Fibroblast of lung (primary cell): ENCODE data around the gene CLN6. TPM values are rescaled to one million over a fixed set of nuclear protein-coding genes. Genes with fewer than 3 reads are reported as not detected.

ENCODE experiments used
- DNase-seq, 2 donors: peaks; one replicate each; pipeline versions ENCODE4 v3.0.0 to v3.0.0-alpha.2; 2010; ENCODE audit warnings: low read depth in 2 of 2
- H2AFZ ChIP-seq: 2 replicates; pipeline ENCODE4 v1.5.1; 2012; ENCODE audit warnings: low read length, control low read depth, inconsistent platforms
- H3K27ac ChIP-seq: 2 replicates; pipeline ENCODE4 v1.5.1; 2011; ENCODE audit warnings: low read length, control low read depth; ENCODE audit not compliant: insufficient read depth
- H3K27me3 ChIP-seq: 2 replicates; pipeline ENCODE4 v1.5.1; 2011; ENCODE audit warnings: mild to moderate bottlenecking, low read length; ENCODE audit not compliant: control insufficient read depth, insufficient read depth
- H3K36me3 ChIP-seq: 2 replicates; pipeline ENCODE4 v1.5.1; 2011; ENCODE audit warnings: low read length; ENCODE audit not compliant: control insufficient read depth, insufficient read depth
- H3K4me1 ChIP-seq: 2 replicates; pipeline ENCODE4 v1.5.1; 2011; ENCODE audit warnings: low read length; ENCODE audit not compliant: control insufficient read depth, insufficient read depth; ENCODE audit errors: extremely low read depth
- H3K4me2 ChIP-seq: 2 replicates; pipeline ENCODE4 v1.5.1; 2011; ENCODE audit warnings: low read length, control low read depth; ENCODE audit not compliant: insufficient read depth; ENCODE audit errors: extremely low read depth
- H3K4me3 ChIP-seq, 4 experiments: fragments of 200-600 bp in 1 of 4; sonication (generic) in 1 of 4; replicated peaks in 1 of 4; 2 replicates each; pipeline ENCODE4 v1.5.1; 2011 to 2016; ENCODE audit warnings: low read length in 4 of 4, low read depth in 3 of 4, mild to moderate bottlenecking in 3 of 4, control low read depth in 2 of 4, inconsistent platforms in 1 of 4, mixed read lengths in 1 of 4; ENCODE audit not compliant: insufficient read depth in 1 of 4; ENCODE audit errors: control extremely low read depth in 1 of 4
- H3K79me2 ChIP-seq: 2 replicates; pipeline ENCODE4 v1.5.1; 2012; ENCODE audit warnings: mild to moderate bottlenecking, low read length, inconsistent platforms; ENCODE audit not compliant: control insufficient read depth, insufficient read depth
- H3K9ac ChIP-seq: 2 replicates; pipeline ENCODE4 v1.5.1; 2011; ENCODE audit warnings: mild to moderate bottlenecking, low read length, control low read depth; ENCODE audit not compliant: insufficient read depth
- H3K9me3 ChIP-seq: 2 replicates; pipeline ENCODE4 v1.5.1; 2012; ENCODE audit warnings: low read depth, low read length; ENCODE audit not compliant: control insufficient read depth, insufficient read depth
- H4K20me1 ChIP-seq: 2 replicates; pipeline ENCODE4 v1.5.1; 2011; ENCODE audit warnings: low read length; ENCODE audit not compliant: control insufficient read depth, insufficient read depth; ENCODE audit errors: extremely low read depth
- EZH2 ChIP-seq: IDR thresholded peaks from 2 replicates; pipeline ENCODE4 v1.5.1; 2012; ENCODE audit warnings: low read length, control low read depth, mild to moderate bottlenecking; ENCODE audit errors: missing control alignments
- polyA plus RNA-seq, 2 donors: library from polyadenylated mRNA; depleted of rRNA in 1 of 2; stranded (reverse) in 1 of 2; unstranded in 1 of 2; fragments of >200 nt; gene quantifications; 2 replicates each; pipeline ENCODE4 v1.2.1, GENCODE V29; 2011 to 2012; ENCODE audit warnings: missing spikeins in 1 of 2
- total RNA-seq: library from RNA; depleted of rRNA; stranded (reverse); fragments of >200 nt; gene quantifications from 2 replicates; pipeline ENCODE4 v1.2.1, GENCODE V29; 2014
- TF ChIP-seq, protein P1 (sequence below), 2 donors: IDR thresholded peaks in 1 of 2; conservative IDR thresholded peaks in 1 of 2; 1 replicate in 1 of 2; 2 replicates in 1 of 2; pipeline ENCODE4 v1.5.1; 2011 to 2012; ENCODE audit warnings: low read length in 2 of 2, control low read depth in 1 of 2, inconsistent platforms in 1 of 2, low read depth in 1 of 2, mild to moderate bottlenecking in 1 of 2

CLN6 gene
- total and polyA plus RNA-seq, 2 donors (not counting 1 experiment from before 2014, with no cell fraction given): 5.6 to 16.1 TPM

DNA sequence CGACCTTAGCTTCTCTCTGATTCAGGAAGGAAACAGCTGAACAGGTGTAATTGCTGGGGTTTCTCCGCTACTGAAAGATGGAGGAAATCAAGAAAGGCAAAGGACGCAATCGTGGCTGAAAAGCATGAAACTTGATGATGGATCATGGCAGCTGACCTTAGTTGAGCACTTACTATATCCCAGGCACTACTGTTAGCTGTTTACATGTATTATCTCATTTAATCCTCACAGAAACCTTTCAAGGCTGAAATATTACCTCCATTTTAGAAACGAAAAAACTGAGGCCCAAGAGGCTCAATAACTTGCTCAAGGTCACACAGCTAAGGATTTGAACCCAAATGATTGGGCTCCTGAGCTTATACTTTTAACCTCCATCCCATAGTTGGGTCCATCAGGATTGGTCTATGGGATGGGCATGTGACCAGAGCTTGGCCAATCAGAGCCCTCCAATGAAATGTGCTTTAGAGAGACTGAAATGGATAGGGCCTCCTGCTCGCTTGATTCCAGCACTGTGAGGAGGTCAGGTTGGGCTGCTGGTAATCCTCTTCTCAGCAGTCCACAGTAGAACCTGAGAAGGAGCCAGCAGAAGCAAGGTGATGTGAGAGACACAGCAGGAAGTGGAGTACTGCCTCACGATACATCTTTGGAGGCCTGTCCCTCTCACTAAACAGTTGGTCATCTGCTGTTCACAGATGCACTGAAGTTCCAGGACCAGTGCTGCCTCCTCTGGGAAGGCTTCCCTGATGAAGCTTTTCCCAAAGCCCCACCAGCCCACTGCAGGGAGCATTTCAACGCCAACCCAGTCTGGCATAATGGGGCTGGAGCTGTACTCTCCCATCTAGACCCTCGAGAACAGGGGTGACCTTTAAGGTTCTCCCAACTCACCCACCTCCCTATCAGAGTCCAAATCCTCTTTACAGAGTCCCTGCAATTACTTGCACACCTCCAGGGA, 10.4 kb downstream of the CLN6 start:
- no peaks in the 10 kb centered on the region for H3K9me3 ChIP-seq
- H4K20me1 ChIP-seq: peaks cover 1% of the 10 kb centered on the region
- H3K27ac ChIP-seq: no peak overlapping the region
- H3K36me3 ChIP-seq: peaks cover 1% of the 10 kb centered on the region
- no peak overlapping the region for H3K4me3 ChIP-seq
- peaks cover 15% of the 10 kb centered on the region for H3K79me2 ChIP-seq
- H3K4me1 ChIP-seq: no peaks in the 10 kb centered on the region
- DNase-seq: no peak
- no peaks in the 10 kb centered on the region for H3K27me3 ChIP-seq
- no peak overlapping the region for H3K9ac ChIP-seq
- TF ChIP-seq, protein P1, sequence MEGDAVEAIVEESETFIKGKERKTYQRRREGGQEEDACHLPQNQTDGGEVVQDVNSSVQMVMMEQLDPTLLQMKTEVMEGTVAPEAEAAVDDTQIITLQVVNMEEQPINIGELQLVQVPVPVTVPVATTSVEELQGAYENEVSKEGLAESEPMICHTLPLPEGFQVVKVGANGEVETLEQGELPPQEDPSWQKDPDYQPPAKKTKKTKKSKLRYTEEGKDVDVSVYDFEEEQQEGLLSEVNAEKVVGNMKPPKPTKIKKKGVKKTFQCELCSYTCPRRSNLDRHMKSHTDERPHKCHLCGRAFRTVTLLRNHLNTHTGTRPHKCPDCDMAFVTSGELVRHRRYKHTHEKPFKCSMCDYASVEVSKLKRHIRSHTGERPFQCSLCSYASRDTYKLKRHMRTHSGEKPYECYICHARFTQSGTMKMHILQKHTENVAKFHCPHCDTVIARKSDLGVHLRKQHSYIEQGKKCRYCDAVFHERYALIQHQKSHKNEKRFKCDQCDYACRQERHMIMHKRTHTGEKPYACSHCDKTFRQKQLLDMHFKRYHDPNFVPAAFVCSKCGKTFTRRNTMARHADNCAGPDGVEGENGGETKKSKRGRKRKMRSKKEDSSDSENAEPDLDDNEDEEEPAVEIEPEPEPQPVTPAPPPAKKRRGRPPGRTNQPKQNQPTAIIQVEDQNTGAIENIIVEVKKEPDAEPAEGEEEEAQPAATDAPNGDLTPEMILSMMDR (conservative IDR thresholded peaks at IDR 0.05 in 1 of 2, IDR thresholded peaks at IDR 0.05 in 1 of 2; ENCODE audit: low read depth in 1 of 2, low read length in 2 of 2): no peak
- TF ChIP-seq EZH2: no peak
- H2AFZ ChIP-seq: no peak overlapping the region
- no peak overlapping the region for H3K4me2 ChIP-seq

DNA sequence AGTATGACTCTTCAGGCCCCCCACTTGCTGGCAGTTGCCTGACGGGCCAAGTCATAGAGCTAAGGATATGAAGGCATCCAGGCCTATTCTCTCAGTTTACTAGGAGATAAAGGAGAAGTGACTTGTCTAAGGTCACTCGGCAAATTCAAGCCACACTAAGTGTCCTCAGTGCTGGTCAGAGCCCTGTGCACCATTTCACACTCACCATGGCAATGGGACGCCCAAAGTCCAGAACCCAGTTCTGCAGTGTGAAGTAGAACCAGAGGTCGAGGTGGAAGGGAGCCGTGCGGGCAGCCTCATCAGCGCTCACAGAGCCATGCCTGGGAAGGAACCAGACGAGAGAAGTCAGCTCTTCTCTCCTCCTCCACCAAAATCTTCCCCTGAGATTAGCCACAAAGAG, 11.2 kb downstream of the CLN6 start:
- peaks cover 2% of the 10 kb centered on the region for H3K36me3 ChIP-seq
- peaks cover 1% of the 10 kb centered on the region for H4K20me1 ChIP-seq
- no peak overlapping the region for H3K27ac ChIP-seq
- H3K4me1 ChIP-seq: no peaks in the 10 kb centered on the region
- H3K9me3 ChIP-seq: no peaks in the 10 kb centered on the region
- no peak for DNase-seq
- no peak overlapping the region for H3K9ac ChIP-seq
- no peak overlapping the region for H2AFZ ChIP-seq
- H3K79me2 ChIP-seq: peaks cover 11% of the 10 kb centered on the region
- no peaks in the 10 kb centered on the region for H3K27me3 ChIP-seq
- no peak overlapping the region for H3K4me2 ChIP-seq
- no peak overlapping the region for H3K4me3 ChIP-seq
- TF ChIP-seq EZH2: no peak
- TF ChIP-seq, protein P1 (conservative IDR thresholded peaks at IDR 0.05 in 1 of 2, IDR thresholded peaks at IDR 0.05 in 1 of 2; ENCODE audit: low read depth in 1 of 2, low read length in 2 of 2): no peak

DNA sequence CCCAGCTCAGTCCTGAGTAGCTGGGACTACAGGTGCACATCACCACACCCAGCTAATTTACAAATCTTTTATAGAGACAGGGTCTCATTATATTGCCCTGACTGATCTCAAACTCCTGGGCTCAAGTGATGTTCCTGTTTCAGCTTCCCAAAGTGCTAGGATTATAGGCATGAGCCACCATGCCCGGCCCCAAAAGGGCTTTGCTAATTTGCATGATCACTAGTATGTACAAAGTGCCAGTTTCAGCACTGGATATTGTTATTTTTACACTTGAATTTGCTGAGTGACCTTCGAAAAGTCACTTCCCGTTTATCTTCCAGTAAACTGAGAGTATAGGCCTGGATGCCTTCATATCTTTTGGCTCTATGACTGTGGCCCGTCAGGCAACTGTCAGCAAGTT, 12.2 kb downstream of the CLN6 start:
- Histone ChIP-seq H3K27me3 (no peaks in the 10 kb centered on the region), H2AFZ (no peak overlapping the region), H3K4me2 (no peak overlapping the region), H3K79me2 (peaks cover 7% of the 10 kb centered on the region), H3K4me1 (no peaks in the 10 kb centered on the region), H3K9ac (no peak overlapping the region), H3K9me3 (no peaks in the 10 kb centered on the region), H4K20me1 (peaks cover 1% of the 10 kb centered on the region), H3K4me3 (no peak overlapping the region), H3K36me3 (peaks cover 2% of the 10 kb centered on the region), H3K27ac (no peak overlapping the region)
- no peak for DNase-seq
- TF ChIP-seq, protein P1 (conservative IDR thresholded peaks at IDR 0.05 in 1 of 2, IDR thresholded peaks at IDR 0.05 in 1 of 2; ENCODE audit: low read depth in 1 of 2, low read length in 2 of 2): no peak
- no peak for TF ChIP-seq EZH2
